CD4-positive, alpha-beta T cell treated with Interleukin-17A for 4 hours (primary cell): ENCODE data around the gene HOXC6.

ENCODE experiments used
- DNase-seq: peaks from one replicate; pipeline ENCODE4 v3.0.0-alpha.2; 2020; ENCODE audit warnings: mixed read lengths

The HOXC6 gene

GRCh38 chr12:53990311-53991076 lies 37.7 kb upstream of the HOXC6 start:
- no peak for DNase-seq

- DNase-seq: no peak
These were observed 37.2 kb upstream of the HOXC6 start for GRCh38 chr12:53991077-53991460.

- DNase-seq: no peak
These were observed 35.8 kb upstream of the HOXC6 start for GRCh38 chr12:53992377-53992889.

GRCh38 chr12:53993162-53994008 lies 34.9 kb upstream of the HOXC6 start:
- DNase-seq: no peak

GRCh38 chr12:53994009-53994263 lies 34.3 kb upstream of the HOXC6 start:
- DNase-seq: no peak

- DNase-seq: no peak
These were observed 33.8 kb upstream of the HOXC6 start for GRCh38 chr12:53994264-53995001.

GRCh38 chr12:53995002-53995377 lies 33.2 kb upstream of the HOXC6 start:
- DNase-seq: peak; percentile 51

GRCh38 chr12:53995378-53996239 lies 32.6 kb upstream of the HOXC6 start:
- peak; percentile 43 for DNase-seq

GRCh38 chr12:53996240-53997203 lies 31.7 kb upstream of the HOXC6 start:
- DNase-seq: no peak

GRCh38 chr12:53997204-53998109 lies 30.8 kb upstream of the HOXC6 start:
- DNase-seq: no peak

- no peak for DNase-seq
These were observed 29.9 kb upstream of the HOXC6 start for GRCh38 chr12:53998110-53998899.

- DNase-seq: no peak
These were observed 29.4 kb upstream of the HOXC6 start for GRCh38 chr12:53998900-53999236.

- no peak for DNase-seq
These were observed 28.6 kb upstream of the HOXC6 start for GRCh38 chr12:53999559-54000115.

GRCh38 chr12:54000116-54001114 lies 27.8 kb upstream of the HOXC6 start, which contains the start of gene HOXC9:
Gene HOXC9 (plus strand): TSS chr12:54000161. CDS start chr12:54000189, 28 bp downstream.
- no peak for DNase-seq

- no peak for DNase-seq
These were observed 26.7 kb upstream of the HOXC6 start for GRCh38 chr12:54001283-54002187.

- no peak for DNase-seq
These were observed 25.8 kb upstream of the HOXC6 start for GRCh38 chr12:54002278-54002914.
